Measurements from ENCODE around the gene NBEA.

The NBEA gene

GRCh38 chr13:35617420-35617819 lies 675.4 kb downstream of the NBEA start:
- Histone ChIP-seq H3K27ac (replicated peaks) (no peak overlapping the region), H3K4me3 (replicated peaks; ENCODE audit: insufficient read depth, low read length) (no peak overlapping the region), H3K27me3 (ENCODE audit: insufficient read depth, poor library complexity, severe bottlenecking) (no peaks in the 10 kb centered on the region)
- no peak for TF ChIP-seq SPI1 (IDR thresholded peaks at IDR 0.05; ENCODE audit: borderline replicate concordance, low read depth)
- TF ChIP-seq, protein P1, sequence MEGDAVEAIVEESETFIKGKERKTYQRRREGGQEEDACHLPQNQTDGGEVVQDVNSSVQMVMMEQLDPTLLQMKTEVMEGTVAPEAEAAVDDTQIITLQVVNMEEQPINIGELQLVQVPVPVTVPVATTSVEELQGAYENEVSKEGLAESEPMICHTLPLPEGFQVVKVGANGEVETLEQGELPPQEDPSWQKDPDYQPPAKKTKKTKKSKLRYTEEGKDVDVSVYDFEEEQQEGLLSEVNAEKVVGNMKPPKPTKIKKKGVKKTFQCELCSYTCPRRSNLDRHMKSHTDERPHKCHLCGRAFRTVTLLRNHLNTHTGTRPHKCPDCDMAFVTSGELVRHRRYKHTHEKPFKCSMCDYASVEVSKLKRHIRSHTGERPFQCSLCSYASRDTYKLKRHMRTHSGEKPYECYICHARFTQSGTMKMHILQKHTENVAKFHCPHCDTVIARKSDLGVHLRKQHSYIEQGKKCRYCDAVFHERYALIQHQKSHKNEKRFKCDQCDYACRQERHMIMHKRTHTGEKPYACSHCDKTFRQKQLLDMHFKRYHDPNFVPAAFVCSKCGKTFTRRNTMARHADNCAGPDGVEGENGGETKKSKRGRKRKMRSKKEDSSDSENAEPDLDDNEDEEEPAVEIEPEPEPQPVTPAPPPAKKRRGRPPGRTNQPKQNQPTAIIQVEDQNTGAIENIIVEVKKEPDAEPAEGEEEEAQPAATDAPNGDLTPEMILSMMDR (IDR thresholded peaks at IDR 0.05; ENCODE audit: insufficient read depth, low read length) = no peak
- no peak for TF ChIP-seq GABPA (IDR thresholded peaks at IDR 0.05; ENCODE audit: low read depth)
- no peak for TF ChIP-seq POLR2AphosphoS5 (IDR thresholded peaks at IDR 0.05; ENCODE audit: low read depth)
- TF ChIP-seq, protein P2, sequence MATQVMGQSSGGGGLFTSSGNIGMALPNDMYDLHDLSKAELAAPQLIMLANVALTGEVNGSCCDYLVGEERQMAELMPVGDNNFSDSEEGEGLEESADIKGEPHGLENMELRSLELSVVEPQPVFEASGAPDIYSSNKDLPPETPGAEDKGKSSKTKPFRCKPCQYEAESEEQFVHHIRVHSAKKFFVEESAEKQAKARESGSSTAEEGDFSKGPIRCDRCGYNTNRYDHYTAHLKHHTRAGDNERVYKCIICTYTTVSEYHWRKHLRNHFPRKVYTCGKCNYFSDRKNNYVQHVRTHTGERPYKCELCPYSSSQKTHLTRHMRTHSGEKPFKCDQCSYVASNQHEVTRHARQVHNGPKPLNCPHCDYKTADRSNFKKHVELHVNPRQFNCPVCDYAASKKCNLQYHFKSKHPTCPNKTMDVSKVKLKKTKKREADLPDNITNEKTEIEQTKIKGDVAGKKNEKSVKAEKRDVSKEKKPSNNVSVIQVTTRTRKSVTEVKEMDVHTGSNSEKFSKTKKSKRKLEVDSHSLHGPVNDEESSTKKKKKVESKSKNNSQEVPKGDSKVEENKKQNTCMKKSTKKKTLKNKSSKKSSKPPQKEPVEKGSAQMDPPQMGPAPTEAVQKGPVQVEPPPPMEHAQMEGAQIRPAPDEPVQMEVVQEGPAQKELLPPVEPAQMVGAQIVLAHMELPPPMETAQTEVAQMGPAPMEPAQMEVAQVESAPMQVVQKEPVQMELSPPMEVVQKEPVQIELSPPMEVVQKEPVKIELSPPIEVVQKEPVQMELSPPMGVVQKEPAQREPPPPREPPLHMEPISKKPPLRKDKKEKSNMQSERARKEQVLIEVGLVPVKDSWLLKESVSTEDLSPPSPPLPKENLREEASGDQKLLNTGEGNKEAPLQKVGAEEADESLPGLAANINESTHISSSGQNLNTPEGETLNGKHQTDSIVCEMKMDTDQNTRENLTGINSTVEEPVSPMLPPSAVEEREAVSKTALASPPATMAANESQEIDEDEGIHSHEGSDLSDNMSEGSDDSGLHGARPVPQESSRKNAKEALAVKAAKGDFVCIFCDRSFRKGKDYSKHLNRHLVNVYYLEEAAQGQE (IDR thresholded peaks at IDR 0.05; ENCODE audit: insufficient replicate concordance, low read depth) = no peak
- no peak for DNase-seq (ENCODE audit: low read depth in 1 of 2, low spot score in 1 of 2)

DNA sequence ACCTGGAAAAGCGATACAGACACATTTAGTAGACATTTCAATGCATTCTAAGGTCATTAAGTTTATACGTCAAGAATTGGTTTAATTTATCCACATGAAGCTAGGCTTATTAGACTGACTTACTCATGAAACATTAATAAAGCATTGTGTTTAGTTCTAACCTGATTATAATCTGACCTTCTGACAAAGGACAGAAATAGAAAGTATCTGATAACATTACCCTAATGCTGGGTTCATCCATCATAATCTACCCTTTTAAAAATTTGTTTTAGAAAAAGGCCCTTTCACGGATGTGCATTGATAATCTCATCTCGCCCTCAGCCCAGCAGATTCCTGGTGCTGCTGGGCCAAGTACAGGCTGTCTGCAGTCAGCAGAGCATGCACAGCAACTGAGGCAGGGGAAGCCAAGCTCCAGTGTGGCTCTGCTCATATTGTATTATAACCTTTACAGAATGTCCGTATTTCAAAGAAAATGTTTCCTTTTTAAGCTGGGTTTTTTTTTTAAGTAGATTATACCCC lies 676.6 kb downstream of the NBEA start:
- no peak overlapping the region for H3K27ac ChIP-seq (replicated peaks)
- TF ChIP-seq SPI1 (IDR thresholded peaks at IDR 0.05; ENCODE audit: borderline replicate concordance, low read depth) (no peak), GABPA (IDR thresholded peaks at IDR 0.05; ENCODE audit: low read depth) (no peak), POLR2AphosphoS5 (IDR thresholded peaks at IDR 0.05; ENCODE audit: low read depth) (no peak)
- TF ChIP-seq, protein P2 (IDR thresholded peaks at IDR 0.05; ENCODE audit: insufficient replicate concordance, low read depth) = no peak
- TF ChIP-seq, protein P1 (IDR thresholded peaks at IDR 0.05; ENCODE audit: insufficient read depth, low read length) = no peak
- DNase-seq (ENCODE audit: low read depth in 1 of 2, low spot score in 1 of 2) = no peak

GRCh38 chr13:35621989-35622388 lies 679.9 kb downstream of the NBEA start:
- TF ChIP-seq GABPA (IDR thresholded peaks at IDR 0.05; ENCODE audit: low read depth) = no peak
- TF ChIP-seq, protein P1 (IDR thresholded peaks at IDR 0.05; ENCODE audit: insufficient read depth, low read length) = no peak
- TF ChIP-seq SPI1 (IDR thresholded peaks at IDR 0.05; ENCODE audit: borderline replicate concordance, low read depth) = no peak
- TF ChIP-seq POLR2AphosphoS5 (IDR thresholded peaks at IDR 0.05; ENCODE audit: low read depth) = no peak
- TF ChIP-seq, protein P2 (IDR thresholded peaks at IDR 0.05; ENCODE audit: insufficient replicate concordance, low read depth) = no peak
- Histone ChIP-seq H3K27ac (replicated peaks) (no peak overlapping the region), H3K27me3 (ENCODE audit: insufficient read depth, poor library complexity, severe bottlenecking) (no peaks in the 10 kb centered on the region), H3K4me3 (replicated peaks; ENCODE audit: insufficient read depth, low read length) (no peak overlapping the region)
- no peak for DNase-seq (ENCODE audit: low read depth in 1 of 2, low spot score in 1 of 2)

More for the DNA sequence above, 676.6 kb downstream of the NBEA start:
- H3K27me3 ChIP-seq (ENCODE audit: insufficient read depth, poor library complexity, severe bottlenecking) = no peaks in the 10 kb centered on the region
- no peak overlapping the region for H3K4me3 ChIP-seq (replicated peaks; ENCODE audit: insufficient read depth, low read length)
